NCI-H82 treated with DMSO at 0.1 percent for 48 hours (cell line): ENCODE measurements around the gene RALGDS.
"Not testable (repeated sequence)": the region's sequence is repeated elsewhere in the genome, so short reads cannot be mapped to it uniquely, and the experiment has no call there.

Experiments
- DNase-seq: peaks from one replicate; lab custom pipeline; 2025; ENCODE audit not compliant: unreplicated experiment; lab: John Stamatoyannopoulos, UW

Gene RALGDS

GRCh38 chr9:133121198-133121914 is at the start of gene RALGDS:
RALGDS (minus strand) TSS chr9:133121240; CDS start chr9:133121154, 86 bp downstream.
- DNase-seq = peak; percentile 36

GRCh38 chr9:133170716-133171115 is 49.7 kb upstream of the RALGDS start:
- no peak for DNase-seq

- DNase-seq = not testable (repeated sequence)
Observed at GRCh38 chr9:133169687-133170086, 48.6 kb upstream of the RALGDS start.

GRCh38 chr9:133169102-133169501 is 48.1 kb upstream of the RALGDS start:
- no peak for DNase-seq

- DNase-seq = no peak
Observed at GRCh38 chr9:133168432-133168831, 47.4 kb upstream of the RALGDS start.

GRCh38 chr9:133167769-133168168 is 46.7 kb upstream of the RALGDS start:
- no peak for DNase-seq

- DNase-seq = no peak
Observed at GRCh38 chr9:133167096-133167730, 46.2 kb upstream of the RALGDS start.

GRCh38 chr9:133166392-133166791 is 45.4 kb upstream of the RALGDS start:
- no peak for DNase-seq

GRCh38 chr9:133165452-133165730 is 44.4 kb upstream of the RALGDS start:
- no peak for DNase-seq

GRCh38 chr9:133164191-133164590 is 43.2 kb upstream of the RALGDS start:
- DNase-seq = no peak

- DNase-seq = no peak
Observed at GRCh38 chr9:133163504-133164172, 42.6 kb upstream of the RALGDS start, which contains the start of gene GBGT1. GBGT1 (minus strand) TSS chr9:133163914; CDS start chr9:133162412, 1,502 bp downstream.

GRCh38 chr9:133162861-133163503 is 41.9 kb upstream of the RALGDS start:
- DNase-seq = no peak

GRCh38 chr9:133161547-133161950 is 40.5 kb upstream of the RALGDS start:
- no peak for DNase-seq

GRCh38 chr9:133160742-133161546 is 39.9 kb upstream of the RALGDS start:
- DNase-seq = no peak

GRCh38 chr9:133158695-133159094 is 37.7 kb upstream of the RALGDS start:
- DNase-seq = no peak

- no peak for DNase-seq
Observed at GRCh38 chr9:133155156-133155555, 34.1 kb upstream of the RALGDS start.

GRCh38 chr9:133154097-133154989 is 33.3 kb upstream of the RALGDS start:
- DNase-seq = no peak

GRCh38 chr9:133153227-133154096 is 32.4 kb upstream of the RALGDS start:
- DNase-seq = no peak
